ENCODE results near the gene C3orf33. TPM values are rescaled to one million over a fixed set of nuclear protein-coding genes. Genes with fewer than 3 reads are reported as not detected.

C3orf33 gene
- total and polyA plus RNA-seq, 2 of the 13 experiments (the other 11 are each of a cell fraction or from before 2014, with no cell fraction given) = 9.2 to 12.6 TPM

GRCh38 chr3:155805802-155806618 lies at the start of gene C3orf33 (continued):
- TF ChIP-seq SRY (CRISPR knock-in tag; IDR thresholded peaks at IDR 0.05) (peak; percentile 37; the same call in 1 of the 2 replicates), PHF5A (CRISPR knock-in tag; IDR thresholded peaks at IDR 0.05; ENCODE audit: low read depth, unreplicated experiment) (no peak), DNMT3B (CRISPR knock-in tag; conservative IDR thresholded peaks at IDR 0.05) (no peak), PBX2 (CRISPR knock-in tag; IDR thresholded peaks at IDR 0.05) (no peak), AKNA (CRISPR knock-in tag; IDR thresholded peaks at IDR 0.05; ENCODE audit: borderline replicate concordance) (no peak), POGK (CRISPR knock-in tag; conservative IDR thresholded peaks at IDR 0.05) (peak; percentile 42; the same call in 1 of the 2 replicates), ZNF143 (CRISPR knock-in tag; IDR thresholded peaks at IDR 0.05) (peak; percentile 30; the same call in 1 of the 2 replicates), THAP11 (CRISPR knock-in tag; IDR thresholded peaks at IDR 0.05) (peak; percentile 64), ATAD3A (CRISPR knock-in tag; IDR thresholded peaks at IDR 0.05) (no peak), ZNF703 (CRISPR knock-in tag; IDR thresholded peaks at IDR 0.05; ENCODE audit: borderline replicate concordance) (no peak), HBP1 (CRISPR knock-in tag; IDR thresholded peaks at IDR 0.05; ENCODE audit: low read depth) (peak; percentile 83), ZNF878 (CRISPR knock-in tag; IDR thresholded peaks at IDR 0.05) (no peak), KLF9 (CRISPR knock-in tag; IDR thresholded peaks at IDR 0.05; ENCODE audit: low read depth) (no peak), PAXIP1 (CRISPR knock-in tag; conservative IDR thresholded peaks at IDR 0.05) (peak; percentile 40; the same call in 1 of the 2 replicates)

All from HepG2 (cell line).